Gastroesophageal sphincter (tissue), 3 donors: Measurements from ENCODE around the gene NBPF1.
"Not testable (repeated sequence)": the region's sequence is repeated elsewhere in the genome, so short reads cannot be mapped to it uniquely, and the experiment has no call there.

Source experiments
- CTCF ChIP-seq, 4 experiments: fragments of 200-600 bp in 2 of 4; fragments of 450-650 bp in 2 of 4; sonication (generic) in 1 of 4; IDR thresholded peaks; one replicate each; pipeline ENCODE4 v1.5.1; 2017 to 2019; ENCODE audit warnings: antibody characterized with exemption in 4 of 4, mild to moderate bottlenecking in 2 of 4, moderate library complexity in 2 of 4
- POLR2A ChIP-seq, 2 donors: fragments of 450-650 bp; IDR thresholded peaks; one replicate each; pipeline ENCODE4 v1.6.1; 2017; ENCODE audit warnings: antibody characterized with exemption in 2 of 2, mild to moderate bottlenecking in 2 of 2, moderate library complexity in 1 of 2

GRCh38 chr1:16599326-16599725, 14.0 kb downstream of the NBPF1 start:
- not testable (repeated sequence) for TF ChIP-seq POLR2A, CTCF (IDR thresholded peaks at IDR 0.05)
